DMS53 treated with DMSO at 0.1 percent for 48 hours (cell line): ENCODE measurements around the gene RSF1.

ENCODE experiments used
- DNase-seq: peaks from one replicate; lab custom pipeline; 2025; ENCODE audit not compliant: unreplicated experiment; lab: John Stamatoyannopoulos, UW

The RSF1 gene

GRCh38 chr11:77753230-77753629, 67.3 kb downstream of the RSF1 start:
- DNase-seq = no peak

- DNase-seq = no peak
Measured at GRCh38 chr11:77752516-77752915, 68.0 kb downstream of the RSF1 start.

GRCh38 chr11:77750394-77751156, 69.9 kb downstream of the RSF1 start:
- no peak for DNase-seq

GRCh38 chr11:77749232-77749631, 71.3 kb downstream of the RSF1 start:
- DNase-seq = no peak

GRCh38 chr11:77748266-77748665, 72.3 kb downstream of the RSF1 start:
- DNase-seq = no peak

GRCh38 chr11:77747381-77747969, 73.0 kb downstream of the RSF1 start:
- DNase-seq = no peak

GRCh38 chr11:77736473-77736872, 84.0 kb downstream of the RSF1 start:
- no peak for DNase-seq

- DNase-seq = no peak
Measured at GRCh38 chr11:77734890-77735289, 85.6 kb downstream of the RSF1 start.

GRCh38 chr11:77732143-77732542, 88.4 kb downstream of the RSF1 start:
- DNase-seq = no peak

GRCh38 chr11:77730789-77731188, 89.7 kb downstream of the RSF1 start:
- no peak for DNase-seq

- no peak for DNase-seq
Measured at GRCh38 chr11:77729063-77729462, 91.5 kb downstream of the RSF1 start.

- DNase-seq = no peak
Measured at GRCh38 chr11:77728203-77728786, 92.2 kb downstream of the RSF1 start.

- DNase-seq = no peak
Measured at GRCh38 chr11:77726524-77726923, 94.0 kb downstream of the RSF1 start.

- no peak for DNase-seq
Measured at GRCh38 chr11:77725433-77725832, 95.1 kb downstream of the RSF1 start.

GRCh38 chr11:77724636-77725035, 95.9 kb downstream of the RSF1 start:
- no peak for DNase-seq

GRCh38 chr11:77723024-77723423, 97.5 kb downstream of the RSF1 start:
- DNase-seq = no peak

- peak; percentile 93 for DNase-seq
Measured at GRCh38 chr11:77710358-77710757, 110.2 kb downstream of the RSF1 start.

GRCh38 chr11:77705876-77706579, 114.5 kb downstream of the RSF1 start:
- DNase-seq = no peak

- DNase-seq = peak; percentile 11
Measured at GRCh38 chr11:77705195-77705875, 115.2 kb downstream of the RSF1 start.

- DNase-seq = no peak
Measured at GRCh38 chr11:77704029-77704428, 116.5 kb downstream of the RSF1 start.

- no peak for DNase-seq
Measured at GRCh38 chr11:77699425-77699824, 121.1 kb downstream of the RSF1 start.
